ENCODE measurements around the gene CNTN5.

The CNTN5 gene

DNA sequence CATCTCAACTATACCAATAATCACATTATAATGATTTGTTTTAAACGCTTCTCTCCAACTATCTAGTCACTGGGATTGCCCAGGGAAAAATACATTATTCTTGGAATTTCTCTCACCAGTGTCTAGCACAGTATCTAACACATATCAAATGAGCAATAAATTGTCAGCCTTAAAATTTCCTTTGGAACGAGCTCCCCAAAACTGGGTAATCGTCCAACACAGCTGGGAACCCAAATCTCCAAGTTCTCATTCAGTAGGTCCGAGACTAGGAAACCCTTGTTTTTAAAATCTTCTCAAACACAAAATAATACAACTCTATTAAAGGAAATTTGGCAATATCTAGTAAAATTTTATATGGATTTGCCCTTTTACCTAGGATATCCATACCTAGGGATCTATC, 1338.5 kb downstream of the CNTN5 start:
- no peak overlapping the region for H2AK5ac ChIP-seq (ENCODE audit: low read length, severe bottlenecking)
- H3K4me1 ChIP-seq (ENCODE audit: control insufficient read depth, insufficient read depth, low read depth, low read length): no peaks in the 10 kb centered on the region
- H3K9ac ChIP-seq (ENCODE audit: low read length): no peak overlapping the region
- H3K9me3 ChIP-seq (ENCODE audit: control insufficient read depth, low read length): peaks cover 3% of the 10 kb centered on the region
- H3K14ac ChIP-seq (ENCODE audit: low read length in 2 of 2): no peak overlapping the region
- no peak overlapping the region for H3K27ac ChIP-seq (ENCODE audit: low read length, poor library complexity, severe bottlenecking)
- H3K18ac ChIP-seq (ENCODE audit: low read depth in 1 of 2, low read length in 2 of 2): no peak overlapping the region
- no peaks in the 10 kb centered on the region for H3K27me3 ChIP-seq (ENCODE audit: control insufficient read depth in 1 of 2, insufficient read depth in 1 of 2, low read length in 2 of 2)
- no peaks in the 10 kb centered on the region for H3K79me1 ChIP-seq (replicated peaks; ENCODE audit: low read length, poor library complexity, severe bottlenecking)
- 84% methylated on average over 3 of the region's 4 CpGs for WGBS
- H2BK120ac ChIP-seq (ENCODE audit: low read depth, low read length): no peak overlapping the region
- no peak overlapping the region for H3K4me3 ChIP-seq (ENCODE audit: insufficient read depth in 1 of 2, low read depth in 1 of 2, low read length in 2 of 2)
- H2BK15ac ChIP-seq (ENCODE audit: low read depth, poor library complexity, severe bottlenecking): no peak overlapping the region
- H4K8ac ChIP-seq (ENCODE audit: low read length): no peak overlapping the region
- no peak for DNase-seq
- no peak overlapping the region for H2AFZ ChIP-seq (ENCODE audit: low read depth, low read length)
- no peak overlapping the region for H2BK5ac ChIP-seq (ENCODE audit: low read depth, low read length, poor library complexity, severe bottlenecking)
- H2BK12ac ChIP-seq (ENCODE audit: low read length in 2 of 2): no peak overlapping the region
- no peak overlapping the region for H3K23ac ChIP-seq (ENCODE audit: low read length in 2 of 2)
- no peak overlapping the region for H3K4ac ChIP-seq (ENCODE audit: low read depth in 1 of 2, low read length in 2 of 2)
- H3K36me3 ChIP-seq (ENCODE audit: control insufficient read depth in 1 of 2, insufficient read depth in 2 of 2, low read depth in 1 of 2, low read length in 2 of 2): no peaks in the 10 kb centered on the region
- H3K4me2 ChIP-seq (ENCODE audit: low read length, poor library complexity, severe bottlenecking): no peak overlapping the region
- no peak overlapping the region for H4K91ac ChIP-seq (ENCODE audit: low read length)

DNA sequence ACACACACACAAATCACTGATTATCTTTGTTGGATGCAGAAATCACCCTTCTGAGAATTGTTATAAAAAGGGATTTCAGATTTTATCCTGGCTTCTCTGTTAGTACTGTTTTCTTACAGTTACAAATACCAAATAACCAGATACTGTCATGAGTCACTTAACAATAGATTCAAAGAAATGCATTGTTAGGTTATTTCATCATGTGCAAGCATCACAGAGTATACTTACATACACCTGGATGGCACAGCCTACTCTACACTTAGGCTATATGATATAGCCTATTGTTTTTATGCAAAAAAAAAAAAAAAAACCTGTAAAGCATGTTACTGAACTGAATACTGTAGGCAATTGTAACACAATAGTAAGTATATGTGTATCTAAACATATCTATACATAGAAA, 1347.1 kb downstream of the CNTN5 start:
- Histone ChIP-seq H3K18ac (ENCODE audit: low read depth in 1 of 2, low read length in 2 of 2) (no peak overlapping the region), H2AK5ac (ENCODE audit: low read length, severe bottlenecking) (no peak overlapping the region), H3K23ac (ENCODE audit: low read length in 2 of 2) (no peak overlapping the region), H2AFZ (ENCODE audit: low read depth, low read length) (no peak overlapping the region), H3K36me3 (ENCODE audit: control insufficient read depth in 1 of 2, insufficient read depth in 2 of 2, low read depth in 1 of 2, low read length in 2 of 2) (no peaks in the 10 kb centered on the region), H3K4ac (ENCODE audit: low read depth in 1 of 2, low read length in 2 of 2) (no peak overlapping the region), H3K79me1 (replicated peaks; ENCODE audit: low read length, poor library complexity, severe bottlenecking) (no peaks in the 10 kb centered on the region), H4K91ac (ENCODE audit: low read length) (no peak overlapping the region), H2BK5ac (ENCODE audit: low read depth, low read length, poor library complexity, severe bottlenecking) (no peak overlapping the region), H3K27me3 (ENCODE audit: control insufficient read depth in 1 of 2, insufficient read depth in 1 of 2, low read length in 2 of 2) (no peaks in the 10 kb centered on the region), H3K4me3 (ENCODE audit: insufficient read depth in 1 of 2, low read depth in 1 of 2, low read length in 2 of 2) (no peak overlapping the region), H2BK15ac (ENCODE audit: low read depth, poor library complexity, severe bottlenecking) (no peak overlapping the region), H2BK12ac (ENCODE audit: low read length in 2 of 2) (no peak overlapping the region), H4K8ac (ENCODE audit: low read length) (no peak overlapping the region), H3K27ac (ENCODE audit: low read length, poor library complexity, severe bottlenecking) (no peak overlapping the region), H3K4me2 (ENCODE audit: low read length, poor library complexity, severe bottlenecking) (no peak overlapping the region), H2BK120ac (ENCODE audit: low read depth, low read length) (no peak overlapping the region), H3K14ac (ENCODE audit: low read length in 2 of 2) (no peak overlapping the region), H3K4me1 (ENCODE audit: control insufficient read depth, insufficient read depth, low read depth, low read length) (no peaks in the 10 kb centered on the region), H3K9me3 (ENCODE audit: control insufficient read depth, low read length) (peaks cover 22% of the 10 kb centered on the region), H3K9ac (ENCODE audit: low read length) (no peak overlapping the region)
- DNase-seq: no peak

DNA sequence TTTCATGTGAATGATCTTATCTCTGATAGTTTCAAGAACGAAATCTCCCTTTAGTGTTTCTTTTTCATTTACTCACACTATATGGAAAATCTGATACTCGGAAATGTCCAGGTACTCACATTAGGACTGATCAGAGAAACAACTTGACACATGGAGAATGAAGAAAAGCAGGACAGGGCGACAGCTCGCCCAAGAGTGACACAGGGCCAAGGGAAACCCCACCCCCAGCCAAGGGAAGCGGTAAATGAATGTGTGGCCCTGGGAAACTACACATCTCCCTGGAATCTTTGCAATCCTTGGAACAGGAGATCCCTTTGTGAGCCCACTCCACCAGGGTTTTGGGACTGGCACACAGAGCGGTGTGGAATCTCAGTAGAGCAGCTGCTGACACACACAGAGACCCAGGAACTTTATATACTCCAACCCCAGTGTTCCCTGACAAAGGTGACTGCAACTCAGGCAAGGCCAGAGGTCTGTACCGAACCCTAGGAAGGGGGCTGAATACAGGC, 1362.7 kb downstream of the CNTN5 start:
- WGBS: 47% methylated on average over 7 of the region's 7 CpGs

DNA sequence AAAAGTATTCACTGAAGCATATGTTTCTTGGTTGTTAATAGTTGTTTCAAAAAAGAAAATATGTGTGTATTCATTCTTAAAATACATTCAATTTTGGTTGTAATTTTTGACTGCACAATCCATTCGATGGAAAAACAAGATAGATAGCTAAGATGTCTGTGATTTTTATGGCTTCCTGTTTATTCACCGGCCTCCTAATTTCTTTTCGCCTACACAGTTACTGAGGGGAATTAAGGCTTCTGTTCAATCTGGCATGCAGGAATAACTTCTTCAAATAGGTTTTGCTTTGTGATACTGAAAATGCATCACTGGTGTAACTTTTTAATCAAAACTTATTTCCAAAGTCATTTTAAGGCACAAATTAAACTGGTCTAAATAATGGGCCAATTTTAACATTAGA, 1375.5 kb downstream of the CNTN5 start:
- H3K4me1 ChIP-seq (ENCODE audit: control insufficient read depth, insufficient read depth, low read depth, low read length): no peaks in the 10 kb centered on the region
- H3K9me3 ChIP-seq (ENCODE audit: control insufficient read depth, low read length): peaks cover 16% of the 10 kb centered on the region
- H3K23ac ChIP-seq (ENCODE audit: low read length in 2 of 2): no peak overlapping the region
- no peak overlapping the region for H2AK5ac ChIP-seq (ENCODE audit: low read length, severe bottlenecking)
- no peak overlapping the region for H2BK15ac ChIP-seq (ENCODE audit: low read depth, poor library complexity, severe bottlenecking)
- no peak overlapping the region for H4K91ac ChIP-seq (ENCODE audit: low read length)
- H2BK12ac ChIP-seq (ENCODE audit: low read length in 2 of 2): no peak overlapping the region
- no peak overlapping the region for H4K8ac ChIP-seq (ENCODE audit: low read length)
- no peak overlapping the region for H2BK120ac ChIP-seq (ENCODE audit: low read depth, low read length)
- H2AFZ ChIP-seq (ENCODE audit: low read depth, low read length): no peak overlapping the region
- no peak overlapping the region for H2BK5ac ChIP-seq (ENCODE audit: low read depth, low read length, poor library complexity, severe bottlenecking)
- no peak overlapping the region for H3K14ac ChIP-seq (ENCODE audit: low read length in 2 of 2)
- DNase-seq: peak; percentile 6
- H3K9ac ChIP-seq (ENCODE audit: low read length): no peak overlapping the region
- H3K27me3 ChIP-seq (ENCODE audit: control insufficient read depth in 1 of 2, insufficient read depth in 1 of 2, low read length in 2 of 2): no peaks in the 10 kb centered on the region
- WGBS: 14% methylated on average over 2 of the region's 3 CpGs
- no peak overlapping the region for H3K4me3 ChIP-seq (ENCODE audit: insufficient read depth in 1 of 2, low read depth in 1 of 2, low read length in 2 of 2)
- no peak overlapping the region for H3K4me2 ChIP-seq (ENCODE audit: low read length, poor library complexity, severe bottlenecking)
- no peak overlapping the region for H3K18ac ChIP-seq (ENCODE audit: low read depth in 1 of 2, low read length in 2 of 2)
- H3K36me3 ChIP-seq (ENCODE audit: control insufficient read depth in 1 of 2, insufficient read depth in 2 of 2, low read depth in 1 of 2, low read length in 2 of 2): no peaks in the 10 kb centered on the region
- no peaks in the 10 kb centered on the region for H3K79me1 ChIP-seq (replicated peaks; ENCODE audit: low read length, poor library complexity, severe bottlenecking)
- H3K27ac ChIP-seq (ENCODE audit: low read length, poor library complexity, severe bottlenecking): no peak overlapping the region
- no peak overlapping the region for H3K4ac ChIP-seq (ENCODE audit: low read depth in 1 of 2, low read length in 2 of 2)

More for the DNA sequence above, 1362.7 kb downstream of the CNTN5 start:
- Histone ChIP-seq H3K4me3 (ENCODE audit: insufficient read depth in 1 of 2, low read depth in 1 of 2, low read length in 2 of 2) (no peak overlapping the region), H3K9me3 (ENCODE audit: control insufficient read depth, low read length) (peaks cover 7% of the 10 kb centered on the region), H3K79me1 (replicated peaks; ENCODE audit: low read length, poor library complexity, severe bottlenecking) (no peaks in the 10 kb centered on the region), H3K23ac (ENCODE audit: low read length in 2 of 2) (no peak overlapping the region), H2BK15ac (ENCODE audit: low read depth, poor library complexity, severe bottlenecking) (no peak overlapping the region), H4K91ac (ENCODE audit: low read length) (no peak overlapping the region), H3K14ac (ENCODE audit: low read length in 2 of 2) (no peak overlapping the region), H2BK120ac (ENCODE audit: low read depth, low read length) (no peak overlapping the region), H3K27ac (ENCODE audit: low read length, poor library complexity, severe bottlenecking) (no peak overlapping the region), H3K4ac (ENCODE audit: low read depth in 1 of 2, low read length in 2 of 2) (no peak overlapping the region), H3K36me3 (ENCODE audit: control insufficient read depth in 1 of 2, insufficient read depth in 2 of 2, low read depth in 1 of 2, low read length in 2 of 2) (no peaks in the 10 kb centered on the region), H3K4me2 (ENCODE audit: low read length, poor library complexity, severe bottlenecking) (no peak overlapping the region), H2BK5ac (ENCODE audit: low read depth, low read length, poor library complexity, severe bottlenecking) (no peak overlapping the region), H3K4me1 (ENCODE audit: control insufficient read depth, insufficient read depth, low read depth, low read length) (no peaks in the 10 kb centered on the region), H2BK12ac (ENCODE audit: low read length in 2 of 2) (no peak overlapping the region), H4K8ac (ENCODE audit: low read length) (peak overlapping the region; percentile 12), H2AK5ac (ENCODE audit: low read length, severe bottlenecking) (no peak overlapping the region), H2AFZ (ENCODE audit: low read depth, low read length) (no peak overlapping the region), H3K18ac (ENCODE audit: low read depth in 1 of 2, low read length in 2 of 2) (peak overlapping the region in 1 of 2 experiments; percentile 53), H3K9ac (ENCODE audit: low read length) (no peak overlapping the region), H3K27me3 (ENCODE audit: control insufficient read depth in 1 of 2, insufficient read depth in 1 of 2, low read length in 2 of 2) (no peaks in the 10 kb centered on the region)
- peak; percentile 14 for DNase-seq

All from mesenchymal stem cell (in vitro differentiated cells and primary cell).